ENCODE data around the gene HDAC7. TPM values are rescaled to one million over a fixed set of nuclear protein-coding genes. Genes with fewer than 3 reads are reported as not detected.
A peak's percentile ranks its signal among the peaks of the same experiment; 100 is the strongest.

HDAC7 gene
- total RNA-seq, 1 donor from 2014 or later: 50.4 TPM

DNA sequence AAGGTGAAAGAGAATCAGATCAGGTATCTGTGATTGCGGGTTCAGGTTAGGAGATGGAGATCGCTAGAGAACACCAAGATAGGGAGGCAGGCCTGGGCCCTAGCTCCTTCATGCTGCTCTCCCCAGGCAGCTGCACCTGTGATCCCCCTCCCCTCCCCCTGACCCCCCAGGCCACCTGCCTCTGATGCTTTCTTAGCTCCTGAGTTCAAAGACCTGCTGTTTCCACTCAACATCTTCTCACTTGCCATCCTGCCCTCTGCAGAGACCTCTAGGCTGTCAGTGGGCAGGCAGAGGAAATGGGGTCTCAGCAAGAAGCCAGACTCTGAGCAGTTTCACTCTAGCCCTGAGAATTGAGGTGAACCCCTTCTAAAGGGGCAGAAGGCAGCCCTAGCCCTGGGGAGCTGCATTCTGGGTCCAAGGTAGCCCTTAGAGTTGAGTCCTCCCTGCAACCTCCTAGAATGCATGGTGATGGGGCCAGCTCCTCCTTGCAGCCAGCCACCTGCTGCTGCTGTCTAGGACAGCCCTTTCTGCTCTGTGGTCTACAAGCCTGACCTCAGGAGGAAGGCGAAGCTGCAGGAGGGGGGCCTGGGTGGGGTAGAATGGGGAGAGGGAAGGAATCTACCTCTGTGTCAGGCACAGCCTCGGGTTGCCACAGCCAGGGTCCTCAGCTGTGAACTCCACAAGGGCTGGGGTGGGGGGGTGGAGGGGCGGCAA is 53.0 kb downstream of the HDAC7 start:
- no peak for DNase-seq (ENCODE audit: low read depth, low spot score)

DNA sequence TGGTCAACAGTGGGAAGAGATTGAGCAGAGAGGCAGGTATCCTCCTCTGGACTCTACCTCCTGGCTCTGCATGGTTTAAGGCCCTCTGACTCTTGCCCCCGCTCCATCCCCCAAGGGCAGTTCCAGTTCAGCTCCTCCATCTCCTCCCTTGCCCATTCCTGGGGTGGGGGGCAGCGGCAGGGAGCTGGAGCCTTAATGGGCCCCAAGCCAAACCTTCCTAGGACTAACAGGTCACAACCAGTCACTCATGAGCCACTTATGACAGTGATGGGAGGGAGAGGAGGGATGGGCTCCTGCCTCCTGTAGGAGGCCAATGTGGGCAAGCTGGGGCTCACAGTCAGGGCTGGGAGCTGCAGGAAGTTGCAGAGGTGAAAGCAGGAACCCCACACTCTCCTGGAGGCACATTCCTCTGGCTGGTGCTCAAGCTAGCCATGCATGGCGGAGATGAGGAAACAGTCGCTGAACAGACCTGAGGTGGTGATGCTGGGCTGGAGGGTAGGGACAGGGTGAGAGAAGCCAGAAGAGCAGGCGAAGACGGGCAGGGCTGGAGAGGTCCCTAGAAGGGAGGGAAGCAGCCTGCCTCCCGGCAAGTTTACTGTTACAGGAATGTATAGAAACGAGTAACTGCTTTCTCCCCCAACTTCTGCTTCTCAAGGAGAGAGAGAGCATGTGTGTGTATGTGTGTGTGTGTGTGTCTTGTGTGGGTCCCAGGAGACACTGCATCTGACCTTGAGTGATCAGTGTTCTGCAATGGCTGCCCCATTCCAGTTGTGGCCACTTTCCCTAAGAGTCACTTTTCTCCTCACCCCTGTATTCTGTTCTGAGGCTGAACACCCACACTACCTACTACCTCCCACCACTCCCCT is 56.0 kb downstream of the HDAC7 start:
- no peak for DNase-seq (ENCODE audit: low read depth, low spot score)

DNA sequence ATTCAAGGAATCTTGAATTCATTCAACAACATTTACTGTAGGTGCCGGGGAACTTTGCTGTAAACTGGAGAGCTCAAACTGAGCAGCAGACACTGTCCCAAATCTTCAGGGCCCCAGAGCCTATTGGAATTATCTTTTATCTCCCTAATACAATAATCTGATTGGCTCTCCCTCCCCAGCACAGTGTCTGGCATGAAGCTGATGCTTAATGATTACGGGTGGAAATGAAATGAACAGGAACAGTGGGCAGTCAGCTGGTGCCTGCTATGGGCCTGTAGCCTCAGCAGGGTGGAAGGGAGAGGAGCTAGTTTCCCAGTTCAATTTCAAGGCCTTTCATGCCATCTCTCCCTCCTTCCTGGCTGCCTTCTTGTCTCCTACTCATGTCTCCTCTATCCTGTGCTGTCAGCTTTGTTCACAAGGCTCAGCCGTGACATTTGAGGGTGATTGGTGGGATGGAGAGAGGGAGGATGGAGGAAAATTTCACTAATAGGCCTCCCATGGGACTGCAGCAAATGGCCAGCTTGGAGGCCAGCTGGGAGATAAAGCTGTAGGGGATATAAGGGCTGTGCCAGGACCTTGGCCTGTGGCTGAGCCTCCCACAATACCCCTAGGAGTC is 56.7 kb downstream of the HDAC7 start:
- no peak for DNase-seq (ENCODE audit: low read depth, low spot score)

DNA sequence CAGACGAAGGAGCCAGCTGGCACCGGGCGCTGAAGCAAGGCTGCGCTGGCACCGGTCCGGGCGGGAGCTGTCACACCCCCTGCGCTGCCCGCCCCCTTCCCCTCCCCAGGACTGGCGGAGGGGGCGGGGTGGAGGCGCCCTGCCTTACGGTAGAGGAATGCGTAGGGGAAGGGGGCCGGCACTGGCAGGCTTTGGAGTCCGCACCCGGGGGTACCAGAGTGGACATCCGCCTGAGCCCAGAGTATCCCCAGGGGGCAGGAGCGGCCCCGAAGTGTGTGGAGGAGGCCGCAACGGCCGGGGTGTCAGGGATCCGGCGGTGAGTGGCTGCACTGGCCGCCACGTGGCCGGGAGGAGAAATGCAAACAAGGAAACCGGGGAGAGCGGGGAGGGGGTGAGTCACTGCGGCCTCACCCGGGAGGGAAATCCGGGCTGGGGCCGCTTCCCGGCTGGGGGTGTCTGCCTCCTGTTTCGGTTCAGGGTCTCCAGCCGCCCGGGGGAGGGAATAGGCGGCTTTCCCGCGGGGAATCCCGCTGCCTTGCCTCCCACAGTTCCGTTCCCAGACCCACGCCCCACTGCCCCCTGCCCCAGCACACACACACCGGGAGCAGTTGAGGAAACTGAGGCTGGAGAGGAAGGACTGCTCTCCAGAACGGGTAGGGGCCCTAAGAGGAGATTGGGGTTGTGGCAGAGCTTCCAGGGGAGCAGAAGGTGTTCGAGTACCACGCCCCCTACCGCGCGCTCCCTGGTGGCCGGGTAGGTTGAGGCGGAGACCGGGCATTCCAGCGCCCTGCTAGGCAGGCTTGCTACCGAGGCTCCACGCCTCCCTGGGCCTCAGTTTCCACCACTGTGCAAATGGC is 60.6 kb downstream of the HDAC7 start, which contains the start of gene RAPGEF3:
RAPGEF3 (minus strand) TSS at position 47 of the 857 bp plus-strand sequence. CDS start 324 bp downstream, outside the sequence.
- peak; percentile 69 for DNase-seq (ENCODE audit: low read depth, low spot score)

DNA sequence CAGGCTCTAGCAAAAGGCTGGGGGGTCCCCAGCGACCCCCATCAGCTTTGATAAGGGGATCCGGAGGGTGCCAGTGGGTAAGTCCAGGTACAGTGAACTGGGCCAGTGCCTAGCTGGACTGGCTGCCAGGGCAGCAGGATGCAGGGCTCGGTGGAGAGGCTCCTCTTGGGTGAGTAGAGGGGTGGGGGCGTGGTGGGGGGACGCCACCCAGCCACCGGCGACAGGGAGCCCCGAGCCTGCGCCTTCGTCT is 61.2 kb downstream of the HDAC7 start:
- no peak for DNase-seq (ENCODE audit: low read depth, low spot score)

DNA sequence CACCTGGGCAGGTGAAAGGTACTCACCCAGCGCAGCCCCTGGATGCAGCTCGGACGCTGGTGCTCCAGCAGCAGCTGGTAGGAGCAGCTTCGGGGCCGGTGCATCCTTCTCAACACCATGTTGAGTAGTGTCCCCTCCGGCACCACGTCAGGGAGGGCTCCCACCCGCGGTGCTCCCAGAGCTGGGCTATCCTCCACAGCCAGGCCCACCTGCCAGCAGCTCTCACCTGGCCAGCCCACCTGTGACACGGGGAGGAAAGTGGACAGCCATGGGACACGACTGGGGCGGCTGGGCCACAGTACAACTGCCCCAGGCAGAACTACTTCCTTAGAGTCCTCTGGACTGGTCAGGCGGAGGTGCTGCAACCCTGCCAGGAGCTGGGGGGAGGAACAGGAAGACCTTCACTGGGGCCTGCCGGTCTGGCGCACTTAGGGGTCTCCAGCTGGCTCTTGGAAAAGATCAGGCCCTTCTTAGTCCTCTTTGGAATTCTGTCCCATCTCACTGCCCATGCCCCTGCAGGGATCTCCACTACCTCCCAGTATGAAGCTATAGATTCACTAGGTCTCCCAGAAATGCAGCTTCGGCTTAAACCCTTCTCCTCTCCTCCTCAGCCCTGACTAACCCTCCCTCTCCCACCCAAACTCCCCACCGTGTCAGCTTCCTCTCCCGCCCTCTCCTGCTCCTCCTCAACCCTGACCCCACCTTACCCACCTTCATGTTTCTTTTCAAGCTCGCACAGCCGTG is 61.7 kb downstream of the HDAC7 start:
- no peak for DNase-seq (ENCODE audit: low read depth, low spot score)

DNA sequence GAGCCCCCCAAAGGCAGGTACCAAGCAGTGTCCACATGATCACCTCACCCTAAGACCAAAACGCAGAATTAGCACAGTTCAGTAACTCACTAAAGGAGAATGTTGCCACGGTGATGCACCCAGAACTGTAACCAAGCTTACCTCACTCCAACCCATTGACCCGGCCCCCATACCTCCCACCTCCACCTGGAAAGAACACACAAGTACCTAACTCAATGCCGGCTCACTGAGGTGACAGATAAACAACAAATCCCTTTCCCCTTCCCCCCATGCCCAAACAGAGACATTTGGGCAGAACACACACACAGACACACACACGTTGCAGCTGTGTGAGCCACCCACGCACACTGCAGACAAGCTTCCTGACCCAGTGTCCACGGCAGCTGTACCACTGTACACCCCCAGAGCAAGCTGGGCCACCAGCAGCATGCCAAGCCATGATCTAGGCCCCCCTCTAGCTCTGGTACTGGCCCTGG is 62.3 kb downstream of the HDAC7 start:
- DNase-seq (ENCODE audit: low read depth, low spot score): no peak

DNA sequence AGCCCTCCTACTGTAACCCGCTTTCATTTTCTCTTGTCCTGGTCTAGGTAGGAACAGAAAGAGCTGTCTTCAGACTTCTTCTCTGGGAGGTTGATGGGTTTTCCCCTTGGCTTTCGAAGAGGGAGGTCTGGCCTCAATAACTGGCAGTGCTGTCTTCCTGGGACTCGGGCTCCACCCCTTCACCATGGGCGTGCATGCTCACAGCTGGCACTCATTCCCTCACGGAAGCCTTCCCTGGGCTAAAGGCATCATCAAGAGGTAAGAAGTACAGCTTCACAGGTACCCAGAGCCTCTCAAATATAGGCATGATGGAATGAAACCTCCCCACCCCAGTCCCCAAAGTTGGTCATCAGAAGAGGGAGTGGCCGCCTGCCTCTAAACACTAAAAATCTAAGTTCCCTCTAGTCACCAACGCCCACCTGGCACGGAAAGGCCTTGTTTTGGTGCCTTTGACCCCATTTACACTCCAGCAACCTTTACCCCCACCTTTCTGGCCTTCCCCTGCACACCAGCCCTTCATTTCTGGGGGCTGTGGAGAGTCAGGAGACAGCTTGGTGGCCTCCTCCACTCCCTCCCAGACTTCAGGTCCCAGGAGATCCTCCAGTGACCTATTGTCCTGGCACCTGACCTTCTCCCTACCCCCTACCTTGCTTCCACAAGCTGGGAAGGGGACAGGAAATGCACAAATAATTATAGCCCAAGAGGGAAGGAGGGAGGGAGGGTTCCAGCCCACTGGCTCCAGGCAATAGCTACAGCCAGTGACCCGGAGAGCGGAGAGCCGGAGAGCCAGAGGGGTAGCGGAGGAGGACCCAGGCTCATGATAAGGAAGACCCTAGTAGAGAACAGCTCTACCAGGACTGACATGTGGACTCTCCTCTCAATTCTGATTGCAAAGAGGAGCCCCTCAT is 63.8 kb downstream of the HDAC7 start:
- no peak for DNase-seq (ENCODE audit: low read depth, low spot score)

DNA sequence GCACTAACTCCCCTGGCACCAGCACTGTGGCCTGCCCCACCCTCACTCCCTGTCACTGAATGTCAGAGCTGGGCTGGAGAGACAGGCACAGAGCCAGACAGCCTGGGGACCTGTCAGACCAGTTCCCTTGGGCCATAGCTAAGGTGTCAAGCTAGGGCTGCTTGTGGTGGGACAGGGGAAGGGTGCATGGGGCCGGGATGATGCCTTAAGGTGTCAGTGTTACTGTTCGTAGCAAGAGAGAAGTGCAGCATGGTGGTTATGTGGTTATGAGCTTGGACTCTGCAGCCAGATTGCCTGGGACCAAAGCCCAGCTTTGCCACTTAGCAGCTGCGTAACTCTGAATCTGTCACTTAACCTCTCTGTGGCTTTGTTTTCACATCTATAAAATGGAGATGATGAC is 64.8 kb downstream of the HDAC7 start:
- DNase-seq (ENCODE audit: low read depth, low spot score): no peak

DNA sequence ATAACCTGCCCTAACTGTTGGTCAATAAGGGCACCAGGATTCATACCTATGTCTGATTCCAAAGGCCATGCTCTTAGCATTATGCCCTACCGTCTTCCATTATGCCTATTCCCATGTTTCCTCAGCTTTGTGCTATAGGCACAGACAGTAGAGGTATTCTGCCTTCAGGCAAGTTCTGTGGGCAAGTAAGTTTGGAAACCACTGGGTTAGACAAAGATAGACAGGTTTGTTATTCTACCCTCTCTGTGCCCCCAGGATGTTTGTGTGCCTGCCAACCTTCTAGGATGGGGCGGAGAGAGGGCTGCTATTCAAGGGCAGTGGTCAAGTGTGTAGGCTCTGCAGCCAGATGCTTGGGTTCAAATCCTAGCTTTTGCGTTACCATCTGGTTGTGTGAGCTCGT is 65.6 kb downstream of the HDAC7 start:
- no peak for DNase-seq (ENCODE audit: low read depth, low spot score)

DNA sequence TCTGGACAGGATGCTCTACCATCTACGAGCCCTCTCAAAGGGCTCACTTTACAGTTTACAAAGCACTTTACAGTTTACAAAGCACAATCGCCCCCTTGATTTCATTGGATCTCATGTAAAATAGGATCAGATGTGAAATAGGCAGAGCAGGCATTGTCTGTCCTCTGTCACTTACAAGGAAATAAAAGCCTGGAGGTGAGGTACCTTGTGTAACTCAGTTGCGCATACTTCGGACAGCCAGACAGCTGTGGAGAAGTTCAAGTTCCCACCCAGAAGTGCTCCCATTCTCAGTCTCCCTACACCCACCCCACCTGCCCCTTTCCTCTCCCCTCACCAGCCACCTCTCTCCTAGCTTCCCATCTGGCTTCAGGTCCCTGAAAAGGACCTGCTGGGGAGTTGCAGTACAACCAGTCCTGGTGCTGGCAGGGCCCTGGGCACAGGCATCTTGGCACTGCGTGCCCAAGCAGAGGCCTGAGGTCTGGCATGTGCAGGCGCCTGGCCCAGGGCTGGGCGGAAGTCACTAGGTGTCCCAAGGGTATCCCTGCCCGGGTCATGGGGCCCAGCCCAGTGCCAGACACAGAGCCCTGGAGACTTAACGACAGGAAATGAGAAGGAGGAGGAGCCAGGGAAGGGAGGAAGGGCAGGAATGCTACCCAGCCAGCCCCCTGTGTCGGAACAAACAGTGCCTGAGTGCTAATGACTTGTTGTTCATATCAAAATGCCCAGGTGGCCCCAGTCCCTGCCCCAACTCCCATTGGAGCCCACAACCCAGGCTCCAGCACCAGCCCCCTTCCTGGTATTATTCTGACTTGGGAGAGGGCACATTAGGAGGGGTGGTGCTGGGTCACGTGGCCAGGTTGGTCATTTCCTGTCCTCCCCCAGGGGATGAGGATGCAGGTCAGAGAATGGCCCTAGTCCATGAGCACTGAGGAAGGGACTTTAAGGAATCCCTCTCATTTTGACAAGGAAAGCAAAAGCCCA is 66.4 kb downstream of the HDAC7 start:
- DNase-seq (ENCODE audit: low read depth, low spot score): no peak

DNA sequence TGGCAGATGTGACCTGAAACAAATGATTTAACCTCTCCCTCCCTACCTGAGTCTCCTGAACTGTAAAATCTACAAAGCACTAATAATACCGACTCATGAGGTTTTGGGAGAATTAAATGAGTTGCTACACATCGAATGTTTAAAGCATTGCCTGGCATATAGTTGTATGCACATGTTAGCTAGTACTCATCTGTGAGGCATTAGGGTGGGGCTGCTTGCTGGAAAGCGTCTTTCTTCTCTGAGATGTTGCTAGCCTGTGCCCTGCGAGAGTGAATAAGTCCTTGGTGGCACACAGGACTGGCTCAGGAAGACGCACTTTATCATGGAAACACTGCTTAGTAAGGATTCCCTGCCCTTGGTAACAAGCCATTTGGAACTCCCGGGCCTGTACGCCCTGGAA is 67.2 kb downstream of the HDAC7 start:
- no peak for DNase-seq (ENCODE audit: low read depth, low spot score)

DNA sequence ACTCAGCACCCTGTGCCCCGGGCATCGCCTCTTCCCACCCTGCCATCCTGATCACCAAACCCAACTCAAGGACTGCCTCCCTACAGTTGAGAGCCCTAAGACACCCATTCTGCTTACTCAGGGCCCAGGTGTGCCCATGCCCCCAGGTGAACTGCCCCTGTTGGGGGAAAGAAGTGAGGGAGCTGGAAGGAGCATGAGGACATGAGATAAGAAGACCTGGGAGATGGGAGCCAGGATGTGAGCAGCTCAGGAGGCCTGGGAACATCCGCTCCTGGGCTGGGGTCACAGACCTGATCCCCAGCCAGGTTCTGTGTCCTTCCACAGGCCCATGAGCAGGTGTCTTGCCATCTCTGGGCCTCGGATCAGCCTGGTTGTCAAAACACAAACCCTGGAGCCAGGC is 67.6 kb downstream of the HDAC7 start:
- DNase-seq (ENCODE audit: low read depth, low spot score): no peak

DNA sequence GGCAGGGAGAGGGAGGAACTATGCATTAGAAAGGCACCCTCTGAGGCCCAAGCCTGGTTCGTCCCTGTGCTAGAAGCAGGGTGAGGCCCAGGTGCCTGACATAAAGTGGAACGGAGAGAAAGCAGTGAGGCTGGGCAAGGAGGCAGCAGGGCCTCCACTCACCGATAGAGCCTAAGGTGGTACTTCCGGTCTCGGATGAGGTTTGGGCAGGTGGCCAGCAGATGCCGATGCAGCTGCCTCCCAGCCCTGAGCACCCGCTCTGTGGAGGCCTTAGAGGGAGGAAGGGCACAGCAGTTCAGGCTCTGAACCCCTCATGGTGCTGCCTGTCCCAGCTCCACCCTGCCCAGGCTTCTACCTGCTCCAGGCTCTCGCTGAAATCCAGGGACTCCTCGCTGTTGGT is 68.1 kb downstream of the HDAC7 start:
- DNase-seq (ENCODE audit: low read depth, low spot score): no peak

DNA sequence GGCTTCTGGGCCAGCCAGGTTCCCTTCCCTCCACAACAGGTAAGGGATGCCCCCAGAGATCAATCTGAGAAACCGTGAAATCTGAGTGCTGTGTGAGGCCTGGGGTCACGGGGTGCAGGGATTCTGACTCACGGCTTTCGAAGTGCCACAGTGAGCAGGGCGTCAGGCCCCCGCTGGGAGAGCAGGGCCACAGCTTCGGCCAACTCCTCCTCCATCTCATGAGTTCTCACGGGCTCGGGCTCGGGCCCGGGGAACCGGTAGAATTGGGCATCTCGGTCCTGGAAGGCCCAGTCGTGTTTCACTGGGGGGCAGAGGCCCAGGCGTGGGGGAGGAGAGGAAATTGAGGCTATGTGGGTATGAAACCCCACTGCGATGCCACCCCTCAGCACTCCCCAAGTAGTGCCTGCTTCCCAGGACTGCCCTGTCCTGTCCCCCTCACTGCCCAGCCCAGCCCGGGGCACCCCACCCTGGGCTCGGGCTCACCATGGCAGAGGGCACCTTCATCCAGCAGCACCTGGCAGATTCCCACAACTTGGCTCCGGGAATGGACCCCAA is 68.7 kb downstream of the HDAC7 start:
- no peak for DNase-seq (ENCODE audit: low read depth, low spot score)

DNA sequence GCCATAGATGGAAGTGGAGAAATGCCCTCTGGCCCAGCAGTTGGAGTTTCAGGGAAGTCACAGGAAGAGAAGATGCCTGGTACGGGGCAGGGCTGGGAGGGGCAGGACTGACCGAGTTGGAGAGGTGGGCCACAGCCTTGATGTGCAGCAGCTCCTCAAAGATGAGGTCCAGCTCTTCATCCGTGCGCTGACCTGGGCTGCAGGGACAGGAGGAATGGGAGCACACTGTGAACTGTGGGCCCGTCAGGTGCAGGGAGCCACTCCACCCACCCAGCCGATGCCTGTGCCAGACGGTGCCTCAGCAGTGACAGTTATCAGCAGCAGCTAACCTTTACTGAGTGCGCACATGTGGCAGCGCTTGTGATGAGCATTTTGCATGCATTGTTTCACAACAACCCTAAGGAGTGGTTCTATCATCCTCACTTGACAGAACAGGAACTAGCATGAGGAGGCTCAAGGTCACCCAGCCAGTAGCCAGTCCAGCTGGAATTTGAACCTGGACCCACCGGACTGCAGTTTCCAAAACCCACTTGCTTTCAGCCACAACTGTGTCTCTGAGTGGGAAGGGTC is 69.4 kb downstream of the HDAC7 start:
- DNase-seq (ENCODE audit: low read depth, low spot score): no peak

DNA sequence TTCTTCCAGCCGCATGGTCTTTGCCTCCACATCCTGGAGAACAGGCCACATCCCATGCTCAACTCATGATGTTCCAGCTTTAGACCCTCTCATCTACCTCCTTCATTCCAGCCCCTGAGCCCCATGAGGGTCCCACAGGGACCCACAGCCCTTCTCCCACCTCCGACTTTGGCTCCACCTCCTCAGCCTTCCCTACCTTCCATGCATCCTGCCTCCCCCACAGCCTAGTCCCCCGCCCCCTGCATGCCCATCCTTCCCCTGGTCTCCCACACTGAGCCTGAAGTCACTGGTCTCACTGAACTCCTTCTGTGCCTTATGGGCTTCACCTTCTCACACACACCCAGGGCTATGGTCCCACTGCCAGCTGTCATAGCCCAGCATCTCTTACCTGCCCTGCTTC is 70.8 kb downstream of the HDAC7 start:
- DNase-seq (ENCODE audit: low read depth, low spot score): no peak

DNA sequence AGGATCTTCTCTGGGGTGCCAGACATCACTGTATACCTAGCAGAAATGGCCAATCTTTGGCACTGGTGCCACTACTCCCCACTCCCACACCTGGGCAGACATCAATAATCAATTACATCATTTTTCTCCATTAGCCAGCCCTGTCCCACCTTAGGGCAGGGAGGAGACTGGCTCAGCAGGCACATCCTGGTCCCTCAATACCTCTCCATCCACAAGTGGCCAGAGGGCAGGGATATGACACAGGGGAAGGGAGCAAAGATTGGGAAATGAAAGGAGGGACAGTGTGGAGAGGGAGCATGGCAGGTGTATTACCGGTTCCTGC is 71.2 kb downstream of the HDAC7 start:
- no peak for DNase-seq (ENCODE audit: low read depth, low spot score)
